Activated T-cell treated with anti-CD3 and anti-CD28 coated beads for 4 hours (primary cell): ENCODE results near the gene CSPG4.
"Not testable (repeated sequence)": the region's sequence is repeated elsewhere in the genome, so short reads cannot be mapped to it uniquely, and the experiment has no call there.

ENCODE experiments used
- DNase-seq: peaks from one replicate; pipeline ENCODE4 v3.0.0-alpha.2; 2020

The CSPG4 gene

DNA sequence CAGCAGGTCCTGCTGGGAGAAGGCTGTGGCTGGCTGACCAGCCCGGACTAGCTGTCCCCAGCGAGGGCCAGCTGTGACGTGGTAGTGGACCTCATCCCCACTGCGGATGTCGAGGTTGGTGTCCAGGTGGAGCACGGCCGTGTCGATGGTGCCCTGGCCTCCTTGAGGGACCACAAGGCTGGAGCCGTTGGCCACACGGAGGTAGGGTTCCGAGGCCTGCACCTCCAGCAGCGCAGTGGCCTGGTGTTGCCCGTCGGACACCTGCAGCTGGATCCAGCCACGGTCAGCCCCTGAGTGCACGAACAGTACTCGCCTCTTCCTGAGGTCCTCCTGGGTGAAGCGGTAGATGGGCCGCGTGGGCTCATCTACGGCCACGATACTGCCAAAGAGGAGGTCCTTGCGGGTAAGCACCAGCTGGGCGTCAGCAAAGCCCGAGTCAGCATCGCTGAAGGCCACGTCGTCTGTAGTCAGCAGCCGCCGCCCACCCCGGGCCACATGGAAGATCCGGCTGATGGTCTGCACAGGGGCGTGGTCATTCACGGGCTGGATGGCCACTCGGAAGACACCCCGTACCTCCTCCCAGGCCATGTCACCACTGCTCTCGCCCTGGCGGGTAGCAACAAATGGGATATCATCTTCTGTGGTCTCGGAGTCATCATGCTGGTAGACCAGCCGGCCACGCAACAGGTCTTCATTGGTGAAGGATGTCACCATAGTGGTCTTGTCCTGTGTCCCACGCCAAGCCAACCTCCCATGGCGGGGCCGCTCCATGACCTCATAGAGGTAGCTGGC is 25.0 kb downstream of the CSPG4 start:
- no peak for DNase-seq

DNA sequence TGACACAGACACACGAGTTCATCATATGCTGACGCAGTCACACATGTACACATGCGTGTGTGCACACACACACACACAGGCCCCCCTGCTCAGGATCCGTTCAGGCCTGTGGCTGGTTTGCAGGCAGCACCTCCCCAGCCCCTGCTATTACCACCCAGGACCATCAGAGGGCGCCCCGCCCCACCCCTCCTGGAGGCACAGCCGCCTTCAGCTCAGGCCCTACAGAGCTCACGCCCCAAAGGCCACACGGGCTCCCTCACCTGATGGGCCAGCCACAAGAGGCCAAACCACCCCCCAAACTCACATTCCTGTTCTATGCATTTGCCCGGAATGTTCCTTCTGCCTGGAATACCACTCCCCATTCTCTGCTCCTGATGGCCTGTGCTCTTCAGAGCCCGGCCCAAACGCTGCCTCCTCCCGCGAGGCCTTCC is 26.4 kb downstream of the CSPG4 start:
- peak; percentile 70 for DNase-seq

DNA sequence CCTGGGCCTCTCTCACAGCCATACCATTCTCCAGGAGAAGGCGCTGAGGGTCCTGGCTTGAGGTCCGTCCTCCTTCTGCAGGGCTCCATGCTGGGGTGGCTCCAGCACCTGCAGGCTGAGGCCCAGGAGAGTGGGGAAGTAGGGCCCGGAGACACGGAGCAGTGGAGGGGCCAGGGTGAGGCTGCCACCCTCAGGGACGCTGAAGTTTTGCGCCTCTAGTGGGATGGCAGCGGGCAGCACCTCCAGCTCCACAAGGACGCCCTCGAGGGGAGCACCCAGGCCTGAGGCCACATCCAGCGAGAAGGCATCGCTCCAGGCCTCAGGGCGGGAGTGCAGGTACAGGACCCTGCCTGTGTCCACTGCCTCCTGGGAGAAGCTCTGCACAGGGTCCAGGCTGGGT is 27.5 kb downstream of the CSPG4 start:
- no peak for DNase-seq

DNA sequence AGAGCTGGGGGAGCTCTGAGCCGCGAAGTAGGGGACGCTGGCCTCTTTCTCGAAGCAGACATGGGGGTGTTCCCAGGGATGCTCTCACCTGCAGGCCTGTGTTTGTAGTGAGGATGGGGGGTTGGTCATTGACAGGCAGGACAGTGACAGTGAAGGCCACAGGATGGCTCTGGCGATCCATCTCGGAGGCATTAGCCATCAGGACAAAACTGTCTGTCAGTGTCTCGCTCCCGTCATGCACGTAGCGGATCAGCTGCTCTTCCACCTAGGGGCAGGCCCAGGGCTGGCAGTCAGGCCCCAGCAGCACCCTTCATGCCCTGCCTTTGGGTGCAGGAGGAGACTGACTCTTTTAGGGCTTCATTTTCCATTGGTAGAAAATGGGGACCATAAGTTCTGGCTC is 28.0 kb downstream of the CSPG4 start:
- no peak for DNase-seq

DNA sequence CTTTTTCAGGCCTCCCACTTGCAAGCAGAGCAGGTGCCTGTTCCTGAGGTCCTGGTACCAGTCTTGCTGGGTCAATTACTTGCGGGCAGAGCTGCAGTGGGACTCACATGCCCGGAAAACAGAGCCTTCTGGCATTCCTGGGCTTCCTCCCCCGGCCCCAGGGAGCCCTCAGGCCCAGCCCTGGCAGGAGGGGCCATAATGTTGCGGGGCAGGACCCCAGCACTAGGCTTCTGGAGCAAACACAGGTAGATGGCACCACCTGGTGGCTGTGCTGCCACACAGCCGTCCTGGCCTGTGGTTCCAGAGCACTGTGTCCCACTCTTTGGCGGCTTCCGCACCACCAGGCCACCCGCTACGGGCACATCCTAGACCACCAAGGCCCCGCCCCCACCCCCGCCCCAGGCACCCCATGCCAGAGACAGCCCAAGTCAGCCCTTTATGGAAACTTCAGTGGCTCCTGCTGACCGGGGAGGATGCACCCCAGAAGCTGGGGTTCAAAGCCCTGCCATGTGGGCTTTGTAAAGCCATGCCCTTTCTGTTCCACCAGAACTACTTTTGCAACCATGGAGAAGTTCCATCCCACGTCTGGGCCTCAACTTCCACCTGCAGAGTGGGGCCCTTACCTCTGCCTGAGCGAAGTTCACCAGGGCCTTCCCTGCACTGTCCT is 28.9 kb downstream of the CSPG4 start:
- DNase-seq, result peak; percentile 53

DNA sequence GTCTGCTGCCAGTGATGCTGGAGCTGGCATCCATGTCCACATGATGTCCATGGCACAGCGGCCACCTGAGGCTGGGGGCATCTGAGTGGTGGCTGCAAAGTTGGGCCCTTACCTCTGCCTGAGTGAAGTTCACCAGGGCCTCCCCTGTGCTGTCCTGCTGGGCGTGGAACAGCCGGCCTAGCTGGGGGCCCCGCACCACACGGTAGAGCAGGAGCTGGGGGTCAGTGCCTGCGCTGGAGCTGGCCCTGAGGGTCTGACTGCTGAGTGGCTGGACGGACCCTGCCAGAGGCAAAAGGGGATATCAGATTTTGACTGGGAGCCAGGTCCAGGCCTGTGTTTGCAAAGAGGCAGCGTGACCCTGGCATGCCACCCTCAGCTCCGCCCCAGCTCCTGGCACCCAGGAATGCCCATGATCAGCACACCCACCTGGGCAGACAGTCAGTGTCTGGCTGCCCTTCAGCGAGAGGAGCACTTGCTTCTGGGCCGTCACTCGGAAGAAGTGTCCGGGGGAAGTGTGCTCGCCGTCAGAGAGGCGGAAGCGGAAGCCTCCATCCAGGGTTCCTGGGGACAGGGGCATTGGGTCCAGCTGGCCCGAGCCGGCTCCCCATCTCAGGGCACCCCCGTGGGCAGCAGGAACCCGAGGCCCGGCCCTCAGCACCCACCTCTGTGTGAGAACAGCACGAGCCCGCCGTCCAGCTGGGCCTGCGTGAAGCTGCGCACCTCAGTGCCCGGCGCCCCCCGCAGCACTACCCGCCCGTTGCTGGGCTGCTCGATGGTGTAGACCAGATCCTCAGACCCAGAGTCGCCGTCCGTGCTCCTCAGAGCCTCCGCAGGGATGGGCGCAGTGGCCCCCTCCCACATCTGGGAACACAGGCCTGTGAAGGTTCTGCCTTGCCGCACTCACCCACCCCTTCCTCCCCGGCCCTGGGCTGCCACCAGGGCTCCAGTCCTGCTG is 30.2 kb downstream of the CSPG4 start:
- DNase-seq, result no peak

DNA sequence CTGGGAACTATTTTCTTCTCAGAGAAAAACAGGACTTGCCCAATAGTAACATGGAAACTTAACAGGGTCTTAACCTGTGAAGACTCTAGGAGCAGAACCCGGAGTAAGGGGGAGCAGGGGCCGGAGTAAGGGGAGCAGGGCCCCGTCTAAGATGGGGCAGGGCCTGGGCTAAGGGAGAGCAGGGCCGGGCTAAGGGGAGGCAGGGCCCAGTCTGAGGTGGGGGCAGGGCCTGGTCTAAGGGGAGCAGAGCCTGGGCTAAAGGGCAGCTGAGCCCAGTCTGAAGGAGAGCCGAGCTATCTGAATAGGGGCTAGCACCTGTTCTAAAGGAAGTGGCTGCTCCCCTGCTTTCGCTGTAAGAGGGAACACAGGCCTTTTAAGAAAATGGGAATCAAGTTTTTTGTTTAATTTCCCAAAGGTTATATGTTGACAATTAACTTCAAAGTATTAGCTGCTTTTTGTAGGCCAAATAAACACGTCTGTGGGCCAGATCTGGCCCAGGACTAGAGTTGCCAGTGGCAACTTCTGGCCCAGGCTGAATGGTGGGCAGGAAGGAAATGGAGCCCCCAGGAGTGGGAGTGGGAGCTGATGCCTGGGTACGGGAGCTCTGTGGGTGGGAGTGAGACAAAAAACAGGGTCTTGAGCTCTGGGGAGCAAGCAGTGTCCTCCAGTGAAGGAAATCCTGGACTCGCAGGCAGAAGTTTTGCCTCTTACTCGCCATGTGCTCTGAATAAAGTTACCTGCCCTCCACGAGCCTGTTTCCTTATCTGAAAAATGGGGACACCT is 32.5 kb downstream of the CSPG4 start:
- DNase-seq, result no peak

DNA sequence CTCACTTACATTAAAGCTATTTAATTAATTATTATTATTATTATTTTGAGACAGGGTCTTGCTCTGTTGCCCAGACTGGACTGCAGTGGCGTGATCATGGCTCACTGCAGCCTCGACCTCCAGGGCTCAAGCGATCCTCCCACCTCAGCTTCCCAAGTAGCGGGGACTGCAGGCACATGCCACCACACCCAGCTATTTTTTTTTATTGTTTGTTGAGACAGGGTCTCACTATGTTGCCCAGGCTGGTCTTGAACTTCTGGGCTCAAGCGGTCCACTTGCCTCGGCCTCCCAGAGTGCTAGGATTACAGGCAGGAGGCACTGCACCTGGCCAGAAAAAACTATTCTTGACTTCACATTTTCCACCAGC is 34.3 kb downstream of the CSPG4 start:
- not testable (repeated sequence) for DNase-seq

DNA sequence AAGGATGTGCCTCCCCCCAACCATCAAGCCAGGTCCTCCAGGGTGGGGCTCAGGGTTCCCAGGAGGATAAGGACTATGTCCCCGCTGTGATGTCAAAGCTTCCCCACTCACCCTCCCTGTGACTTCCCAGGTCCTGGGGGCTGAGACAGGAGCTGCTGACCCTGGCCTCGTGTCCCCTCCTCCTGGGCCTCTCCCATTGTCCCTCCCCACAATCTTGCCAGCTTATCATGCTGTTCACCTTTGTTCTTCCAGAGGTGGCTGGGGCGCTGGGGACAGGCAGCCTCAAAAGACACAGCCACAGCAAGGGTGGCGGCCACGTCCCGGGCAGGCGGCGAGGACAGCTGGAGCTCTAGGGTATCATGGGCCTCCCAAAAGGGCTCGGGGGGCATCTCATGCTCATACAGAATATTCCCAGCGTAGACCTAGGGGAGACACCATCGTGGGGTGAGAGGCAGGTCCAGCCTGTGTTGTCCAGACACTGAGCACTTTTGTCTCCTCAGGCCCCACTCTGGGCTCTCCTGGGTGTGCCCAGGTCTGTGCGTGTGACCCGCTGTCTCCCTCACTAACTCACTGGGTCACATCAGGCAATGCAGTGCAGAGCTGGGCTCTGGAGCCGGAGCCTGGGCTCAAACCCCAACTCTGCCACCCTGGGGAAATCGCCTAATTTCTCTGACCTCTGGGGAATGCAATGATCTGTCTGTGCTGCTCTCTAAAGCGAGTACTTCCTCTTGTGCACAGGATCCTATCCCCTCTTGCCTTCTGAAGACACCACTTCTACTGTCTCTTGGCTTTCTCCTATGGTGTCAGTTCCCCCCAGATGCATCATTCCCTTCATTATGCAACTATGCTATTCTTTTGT is 35.0 kb downstream of the CSPG4 start:
- no peak for DNase-seq

DNA sequence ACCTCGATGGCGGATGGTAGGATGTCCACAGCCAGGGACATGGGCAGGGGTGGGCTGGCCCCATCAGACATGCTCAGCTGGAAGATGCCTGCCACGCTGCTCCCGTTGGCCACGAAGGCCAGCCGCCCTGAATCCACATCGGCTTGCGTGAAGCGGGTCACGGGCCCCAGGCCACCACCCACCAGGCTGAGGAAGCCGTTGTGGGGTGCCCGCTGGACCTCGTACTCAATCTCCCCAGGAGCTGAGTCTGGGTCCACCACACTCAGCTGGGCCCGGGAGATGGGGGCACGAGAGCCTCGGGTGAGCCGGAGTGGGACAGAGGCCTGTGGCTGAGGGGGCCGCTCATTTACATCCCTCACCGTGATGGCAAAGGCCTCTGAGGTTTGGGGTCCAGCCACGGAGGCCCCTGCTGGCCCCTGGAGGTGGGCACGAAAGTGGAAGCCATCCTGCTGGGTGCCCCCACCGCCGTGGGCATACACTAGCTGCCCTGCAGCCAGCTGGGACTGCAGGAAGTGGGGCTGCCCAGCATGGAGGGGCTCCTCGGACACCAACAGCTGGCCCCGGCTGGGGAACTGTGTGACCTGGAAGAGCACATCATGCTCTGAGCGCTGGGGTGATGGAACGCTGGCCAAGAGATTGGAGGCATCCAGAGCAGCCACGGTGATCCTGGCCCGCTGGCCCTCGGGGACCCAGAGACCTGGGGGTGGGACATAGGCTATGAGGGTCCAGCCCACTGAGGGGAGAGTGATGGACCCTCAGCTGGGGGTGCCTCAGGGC is 35.8 kb downstream of the CSPG4 start:
- no peak for DNase-seq

DNA sequence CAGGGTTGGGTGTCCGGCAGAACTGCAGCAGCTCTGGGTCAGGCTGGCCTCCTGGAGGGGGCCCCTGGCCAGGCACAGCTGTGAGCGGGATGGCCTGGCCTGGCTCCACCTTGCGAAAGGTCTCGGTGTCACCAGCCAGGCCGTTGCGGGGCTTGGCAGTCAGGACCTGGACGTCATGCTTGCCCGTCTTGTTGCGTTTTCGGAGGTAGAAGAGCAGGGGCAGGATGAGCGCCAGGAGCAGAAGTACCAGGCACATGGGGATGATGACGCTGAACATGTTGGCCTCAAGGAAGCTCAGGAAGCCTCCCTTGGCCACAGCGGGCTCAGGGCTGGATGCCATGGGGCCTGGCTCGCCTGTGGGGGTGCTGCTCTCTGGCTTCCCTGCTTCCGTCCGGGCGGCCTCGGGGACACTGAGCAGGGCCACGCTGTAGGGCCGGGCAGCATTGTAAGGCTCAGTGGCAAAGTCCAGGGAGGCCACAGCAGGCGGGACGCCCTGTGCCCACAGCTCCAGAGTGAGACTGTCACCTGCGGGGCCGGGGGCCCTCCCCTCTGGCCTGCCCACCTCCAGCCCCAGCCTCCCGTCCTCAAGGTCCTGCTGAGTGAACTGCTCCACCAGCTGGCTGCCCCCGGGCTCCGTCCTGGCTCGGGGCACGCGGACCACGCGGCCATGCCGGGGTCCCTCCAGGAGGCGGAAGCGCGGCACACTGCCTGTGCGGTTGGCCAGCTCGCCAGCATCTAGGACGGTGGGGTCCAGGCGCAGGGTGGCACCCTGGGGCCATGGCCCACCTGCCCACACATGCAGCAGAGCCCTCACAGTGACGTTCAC is 36.9 kb downstream of the CSPG4 start:
- no peak for DNase-seq

DNA sequence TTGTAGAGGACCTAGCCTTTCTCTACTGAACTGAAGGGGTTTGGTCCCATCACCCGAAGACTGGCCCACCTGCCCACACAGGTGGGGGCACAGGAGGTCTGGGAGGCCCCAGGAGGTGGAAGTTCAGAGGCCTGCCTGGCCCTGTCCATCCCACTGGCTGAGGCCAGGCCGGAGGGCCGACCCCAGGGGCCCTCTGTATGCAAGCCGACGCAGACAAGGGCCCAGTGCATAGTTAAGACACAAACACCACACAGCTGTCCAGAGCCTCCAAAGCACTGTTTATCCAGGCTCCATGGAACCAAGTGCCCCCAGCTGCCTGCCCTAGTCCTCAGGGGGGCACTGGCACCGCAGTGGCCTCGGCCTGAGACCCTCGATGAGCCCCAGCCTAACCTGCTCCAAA is 38.3 kb downstream of the CSPG4 start:
- DNase-seq, result no peak

DNA sequence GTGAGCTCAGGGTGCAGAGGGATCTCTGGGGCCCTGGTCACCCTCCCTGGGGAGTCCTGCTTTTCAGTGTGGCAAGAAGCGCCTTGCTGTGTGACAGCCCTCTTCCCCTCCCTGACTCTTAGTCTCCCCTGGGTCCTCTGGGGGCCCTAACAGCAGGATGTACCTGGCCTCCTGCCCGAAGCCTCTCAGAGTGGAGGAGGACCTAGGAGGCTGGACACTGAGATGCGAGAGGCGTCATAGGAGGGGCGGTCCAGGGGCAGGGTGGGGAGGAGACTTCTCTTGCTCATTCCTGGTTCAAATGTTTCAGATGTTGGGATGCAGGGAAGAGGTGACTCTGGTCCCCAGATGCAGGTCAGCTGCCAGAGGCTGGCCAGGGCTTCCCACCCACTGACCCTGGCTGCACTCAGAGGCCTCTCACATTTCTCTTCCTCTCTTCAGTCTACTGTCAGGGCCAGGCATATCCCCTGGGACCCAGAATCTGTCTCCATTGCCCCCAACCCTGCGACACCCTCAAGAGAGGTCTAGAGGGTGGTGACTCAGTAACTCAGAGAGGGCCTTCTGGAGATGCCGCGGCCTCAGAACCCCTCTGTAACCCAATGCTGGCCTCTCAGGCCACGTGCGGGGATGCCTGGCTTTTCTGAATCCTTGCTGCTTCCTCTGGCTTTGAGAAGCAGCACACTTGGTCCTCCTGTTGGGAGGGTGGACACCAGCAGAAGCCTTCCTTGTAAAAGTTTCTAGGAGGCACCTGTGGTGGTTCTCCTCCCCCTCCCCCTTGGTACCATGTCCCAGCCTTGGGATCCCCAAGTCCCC is 39.0 kb downstream of the CSPG4 start:
- DNase-seq, result no peak

DNA sequence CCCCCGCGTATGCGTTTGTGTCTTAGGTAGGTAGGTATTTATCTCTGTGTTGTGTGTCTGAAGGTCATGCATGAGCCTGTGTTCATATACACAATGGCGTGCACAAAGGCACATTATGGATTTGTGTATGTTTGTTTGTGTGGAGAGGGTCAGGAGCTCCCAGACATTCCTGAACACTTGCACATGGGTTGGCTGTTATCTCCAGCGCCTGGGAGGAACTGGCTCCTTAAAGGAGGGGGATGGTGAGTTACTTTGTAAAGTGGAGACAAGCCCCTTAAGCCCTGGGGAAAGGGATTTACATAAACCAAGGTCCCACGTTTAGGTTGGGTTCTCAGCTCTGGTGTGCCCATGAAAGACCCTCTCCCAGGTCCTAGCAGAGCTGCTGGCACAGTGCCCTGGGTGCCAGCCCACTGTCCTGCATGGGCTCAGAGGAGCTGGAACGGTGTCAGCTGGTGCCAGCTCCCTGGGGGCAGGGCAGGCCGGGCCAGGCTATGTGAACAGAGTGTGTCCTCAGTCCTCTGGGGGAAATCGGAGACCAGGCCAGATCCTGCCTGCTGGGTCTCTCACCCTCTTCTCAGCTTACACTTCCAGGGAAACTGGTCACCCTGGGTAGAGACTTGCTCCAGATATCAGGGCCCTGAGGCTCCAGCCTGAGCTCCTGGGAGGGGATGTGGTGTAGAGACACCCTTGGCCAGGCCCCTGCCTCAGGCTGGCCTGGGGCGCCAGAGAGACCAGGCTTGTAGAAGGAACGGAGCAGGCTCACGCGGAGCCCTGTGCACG is 39.8 kb downstream of the CSPG4 start:
- DNase-seq, result no peak

DNA sequence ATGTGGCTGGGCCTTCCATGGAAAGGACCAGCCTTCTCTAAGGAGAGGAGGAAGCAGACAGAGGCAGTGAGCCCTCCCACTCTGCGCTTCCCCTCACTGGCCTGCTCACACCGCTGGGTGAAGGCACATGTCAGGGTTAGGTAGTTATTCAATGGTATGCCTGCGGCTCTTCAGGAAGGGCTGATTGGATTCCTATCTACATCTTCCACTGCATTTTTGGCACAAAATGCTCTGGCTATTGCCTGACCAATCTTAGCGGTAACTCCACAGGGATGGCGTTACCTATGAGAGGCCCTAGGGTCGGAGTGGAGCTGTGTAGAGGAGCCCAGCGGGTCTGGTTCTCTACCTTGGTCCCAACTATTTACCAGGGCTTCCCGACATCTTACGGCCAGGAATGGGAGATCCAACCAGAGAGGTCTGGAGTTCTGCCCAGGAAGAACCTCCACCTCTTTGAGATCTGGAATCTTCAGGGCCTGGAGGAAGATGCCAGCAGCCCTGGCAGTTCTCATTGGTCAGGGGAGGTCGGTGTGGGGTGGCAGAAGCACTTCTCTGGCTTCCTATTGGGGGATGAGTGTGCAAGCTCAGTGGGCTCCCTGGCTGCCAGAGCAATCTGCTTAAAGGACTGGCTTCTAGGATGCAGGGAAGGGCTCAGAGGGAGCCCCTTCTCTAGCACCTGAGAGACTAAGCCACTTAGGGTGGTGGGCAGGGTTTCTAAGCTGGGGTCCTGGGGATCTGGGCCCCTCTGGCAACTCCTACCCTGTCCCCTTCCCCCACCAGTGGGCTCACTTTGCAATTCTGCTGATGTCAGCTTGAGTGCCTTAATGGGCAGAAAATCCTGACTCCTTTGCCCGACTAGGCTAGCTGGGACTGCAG is 40.7 kb downstream of the CSPG4 start:
- DNase-seq, result no peak

DNA sequence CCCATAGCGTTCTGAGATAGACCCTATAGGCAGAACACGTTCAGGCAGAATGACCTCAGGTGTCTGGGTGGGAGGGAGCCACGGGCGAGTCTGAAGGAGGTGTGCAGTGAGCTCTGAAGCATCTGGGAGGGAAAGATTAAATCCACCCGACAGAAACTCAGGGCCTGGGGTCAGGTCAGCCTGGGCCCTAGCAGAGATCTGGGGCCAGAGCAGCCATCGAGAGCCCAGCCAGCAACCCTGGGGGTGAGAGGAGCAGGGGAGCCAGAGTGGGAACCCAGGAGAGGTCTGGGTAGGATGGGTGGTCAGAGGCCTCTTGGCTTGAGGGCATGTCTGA is 42.8 kb downstream of the CSPG4 start:
- DNase-seq, result no peak

DNA sequence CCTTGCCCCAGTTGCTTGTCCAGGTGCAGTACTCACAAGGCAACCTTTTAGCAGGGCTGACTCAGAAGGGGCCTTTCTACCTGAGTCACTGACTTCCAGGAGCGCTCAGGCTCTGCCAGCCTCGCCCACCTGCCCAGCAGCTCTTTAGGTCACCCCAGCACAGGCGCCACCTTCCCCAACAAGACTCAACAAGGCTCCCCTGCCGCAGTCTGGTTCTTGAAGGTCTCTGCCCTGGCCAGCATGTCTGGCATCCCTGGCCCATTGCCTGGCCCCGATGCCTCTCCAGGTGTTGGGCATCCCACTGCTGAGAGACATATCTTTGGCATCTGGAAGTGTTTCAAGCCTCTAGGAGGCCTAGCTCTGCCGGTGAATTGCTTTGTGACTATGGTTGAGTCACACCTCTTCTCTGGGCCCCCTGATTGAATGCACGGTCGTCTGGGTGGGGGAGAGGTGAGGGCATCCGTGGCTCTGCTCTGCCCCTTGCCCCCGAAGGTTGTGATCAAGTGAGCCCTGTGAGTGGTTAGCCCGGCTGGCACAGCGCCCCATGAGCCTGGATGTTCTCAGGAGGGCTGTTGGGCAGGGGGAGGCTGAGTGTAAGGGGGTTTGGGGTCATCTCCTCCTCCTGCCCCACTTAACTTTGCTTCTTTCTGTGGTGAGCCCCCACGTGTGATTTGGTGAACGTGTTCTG is 43.3 kb downstream of the CSPG4 start:
- no peak for DNase-seq
